ENCODE measurements around the gene KIF26A.
A peak's percentile ranks its signal among the peaks of the same experiment; 100 is the strongest.

KIF26A gene

DNA sequence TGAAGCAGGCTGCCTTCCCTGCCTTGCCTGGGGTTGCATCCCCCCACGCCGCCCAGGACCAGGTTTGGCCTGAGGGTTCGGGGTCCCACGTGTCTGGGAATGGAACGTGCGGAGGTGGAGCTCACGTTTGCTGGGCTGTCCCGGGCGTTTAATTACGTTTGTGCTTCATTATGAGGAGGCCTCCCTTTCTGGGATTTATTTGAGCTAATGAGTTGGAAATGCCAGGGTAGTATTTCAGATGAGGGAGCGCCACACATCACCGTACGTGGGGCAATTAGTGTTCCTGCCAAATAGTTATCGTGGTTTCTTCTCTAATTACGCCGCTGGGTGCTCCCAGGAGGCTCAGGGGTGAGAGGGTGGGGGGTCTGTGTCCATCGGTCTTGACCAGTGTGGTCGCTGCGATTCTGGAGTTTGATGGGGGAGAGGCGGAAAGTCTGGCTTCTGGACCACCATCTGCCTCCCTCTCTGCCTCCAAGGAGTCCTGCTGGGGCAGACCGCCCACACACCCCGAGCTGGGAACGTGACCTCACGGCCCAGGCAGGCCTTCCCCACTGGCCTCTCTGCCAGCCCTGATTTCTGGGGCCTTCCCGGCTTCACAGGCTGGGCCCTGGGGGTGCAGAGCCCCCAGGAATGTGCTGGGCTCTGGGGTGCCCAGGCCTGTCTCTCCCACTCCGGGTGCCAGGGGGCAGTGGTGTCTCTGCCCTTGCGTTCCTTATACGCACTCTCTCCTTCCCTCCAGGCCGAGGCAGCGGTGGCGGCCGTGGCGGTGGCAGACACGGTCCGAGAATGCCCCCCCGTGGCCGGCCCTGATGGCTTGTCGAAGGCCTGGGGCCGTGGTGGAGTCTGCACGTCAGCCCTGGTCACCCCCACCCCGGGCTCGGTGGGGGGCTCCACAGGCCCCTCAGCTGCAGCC, 18.9 kb downstream of the KIF26A start:
- no peak for DNase-seq (ENCODE audit: low spot score)

DNA sequence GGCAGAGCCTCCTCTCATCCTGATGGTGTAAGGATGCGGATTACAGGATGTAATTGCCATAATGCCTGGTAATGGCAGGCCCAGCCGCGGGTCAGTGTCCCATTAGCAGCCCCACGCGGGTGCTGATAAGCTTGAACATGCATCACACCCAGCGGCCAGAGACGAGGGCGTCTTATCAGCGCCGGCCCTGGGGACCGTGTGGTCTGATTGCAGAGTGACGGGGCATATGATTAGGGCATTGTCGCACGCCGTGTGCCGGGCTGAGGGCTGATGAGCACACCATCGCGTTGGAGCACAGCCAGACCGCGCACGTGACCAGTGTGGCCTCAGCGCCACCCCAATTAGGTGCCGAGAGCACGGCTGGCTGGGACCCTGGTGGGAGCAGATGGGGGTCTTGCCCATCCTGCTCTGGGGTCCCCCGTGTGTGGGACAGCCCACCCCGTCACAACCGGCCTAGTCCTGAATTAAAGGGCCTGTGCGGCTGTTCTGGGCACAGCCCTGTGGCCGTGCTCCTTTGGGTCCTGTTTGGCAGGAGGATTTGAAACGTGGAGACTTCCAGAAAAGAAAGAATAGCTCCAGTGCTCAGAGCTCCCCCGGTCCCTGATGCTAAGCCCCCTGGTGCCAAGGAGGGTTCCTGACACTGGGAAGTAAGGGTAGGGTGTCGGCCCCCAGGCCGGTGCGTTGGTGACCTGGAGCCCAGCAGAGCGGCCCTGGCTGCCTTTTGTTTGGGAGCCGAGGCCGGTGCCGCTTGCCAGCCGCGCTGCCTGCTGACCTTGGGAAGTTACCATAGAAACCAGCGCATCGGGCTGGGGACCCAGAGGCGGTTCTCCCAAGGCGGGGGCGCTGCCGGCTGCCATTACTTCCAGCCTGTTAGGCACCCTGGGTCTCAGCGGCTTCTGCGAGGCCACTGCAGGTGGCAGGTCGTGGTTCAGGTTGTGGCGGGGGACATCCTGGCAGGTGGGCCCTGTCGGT, 20.7 kb downstream of the KIF26A start:
- DNase-seq (ENCODE audit: low spot score) = no peak

DNA sequence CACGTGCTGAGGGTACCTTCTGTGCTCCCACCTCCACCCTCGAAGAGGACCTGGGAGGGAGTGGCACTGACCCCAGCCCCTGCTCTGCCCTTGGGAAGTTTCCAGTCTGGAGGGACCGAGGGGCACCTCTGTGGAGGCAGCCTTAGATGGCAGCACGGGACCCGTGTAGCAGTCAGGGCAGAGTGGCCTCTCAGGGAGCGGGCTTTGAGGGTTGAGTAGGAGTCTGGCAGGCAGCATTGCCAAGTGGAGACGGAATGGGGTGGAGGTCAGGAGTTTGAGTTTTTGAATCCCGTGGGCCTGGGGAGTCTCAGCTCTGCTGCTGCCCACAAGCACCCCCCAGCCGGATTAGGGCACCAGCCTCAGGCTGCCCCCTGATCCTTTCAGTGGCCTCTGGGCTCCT, 21.6 kb downstream of the KIF26A start:
- no peak for DNase-seq (ENCODE audit: low spot score)

DNA sequence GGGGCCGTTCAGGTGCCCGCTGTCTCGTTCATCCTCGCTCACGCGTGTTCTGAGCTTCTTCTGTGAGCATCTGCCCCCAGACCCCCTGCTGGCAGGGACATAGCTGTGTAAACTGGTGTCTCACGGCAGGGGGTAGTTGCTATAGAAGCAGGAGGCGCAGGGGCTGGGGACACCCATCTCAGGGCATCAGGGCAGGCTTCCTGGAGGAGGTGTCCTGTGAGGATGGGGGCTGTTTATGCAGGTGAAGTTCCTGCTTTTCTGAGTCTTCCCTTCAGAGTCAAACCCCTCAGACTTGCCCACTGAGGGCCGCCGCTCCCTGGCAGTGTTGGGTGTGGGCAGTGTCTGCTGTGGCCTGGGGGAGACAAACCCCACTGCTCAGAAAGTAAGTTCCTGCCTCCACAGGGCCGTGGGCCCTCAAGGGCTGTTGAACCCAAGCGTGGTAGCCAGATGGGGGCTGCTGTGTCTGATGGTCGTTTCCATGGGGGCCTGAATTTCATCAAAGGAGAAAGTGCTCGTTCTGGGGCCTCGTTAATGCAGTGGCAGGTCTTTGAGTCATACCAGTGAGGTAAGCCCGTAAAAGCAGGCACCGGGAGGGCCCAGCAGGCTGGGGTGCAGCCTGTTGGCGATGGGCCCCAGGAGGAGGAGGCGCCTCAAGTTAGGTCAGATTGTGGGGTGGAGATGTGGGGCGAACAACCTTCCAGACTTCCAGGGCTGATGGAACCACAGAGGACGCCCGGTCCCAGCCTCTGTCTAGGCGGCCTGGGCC, 23.4 kb downstream of the KIF26A start:
- peak; percentile 24 for DNase-seq (ENCODE audit: low spot score)

DNA sequence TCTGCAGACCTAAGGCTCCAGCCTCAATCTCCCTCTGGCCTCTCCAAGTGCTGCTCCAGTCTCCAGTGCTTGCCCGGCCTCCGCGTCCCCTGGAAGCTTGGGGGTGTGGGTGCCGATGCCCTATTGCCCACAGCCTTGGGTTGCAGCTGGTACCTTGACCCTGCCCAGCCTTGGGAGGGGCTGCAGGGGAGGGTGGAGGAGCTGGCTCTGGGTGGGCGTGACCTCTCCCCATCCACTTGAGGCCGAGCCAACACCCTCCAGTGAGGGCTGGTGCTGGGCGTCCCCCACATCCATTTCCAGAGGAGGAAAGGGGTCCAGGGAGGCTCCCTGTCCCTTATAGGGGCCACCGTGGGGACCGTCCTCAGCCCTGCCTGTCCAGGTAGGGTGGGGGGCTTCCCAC, 24.1 kb downstream of the KIF26A start:
- no peak for DNase-seq (ENCODE audit: low spot score)

DNA sequence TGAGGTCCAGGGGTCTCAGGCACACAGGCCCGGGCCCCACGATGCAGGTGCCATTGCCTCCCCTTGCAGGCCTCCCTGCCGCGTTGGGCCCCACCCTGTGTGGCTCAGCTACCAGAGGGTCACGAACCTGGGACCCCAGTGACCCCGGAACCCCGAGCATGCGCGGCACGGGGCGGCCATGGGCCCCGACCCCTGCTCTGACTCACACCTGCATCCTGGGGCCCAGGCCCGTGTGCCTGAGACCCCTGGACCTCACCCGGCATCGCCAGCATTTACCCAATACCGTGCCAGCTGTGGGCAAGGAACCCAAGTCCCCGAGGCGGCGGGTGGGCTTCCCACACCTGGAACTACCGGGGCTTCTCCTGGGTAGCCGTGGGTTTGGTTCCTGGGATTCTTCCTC, 25.2 kb downstream of the KIF26A start:
- no peak for DNase-seq (ENCODE audit: low spot score)

DNA sequence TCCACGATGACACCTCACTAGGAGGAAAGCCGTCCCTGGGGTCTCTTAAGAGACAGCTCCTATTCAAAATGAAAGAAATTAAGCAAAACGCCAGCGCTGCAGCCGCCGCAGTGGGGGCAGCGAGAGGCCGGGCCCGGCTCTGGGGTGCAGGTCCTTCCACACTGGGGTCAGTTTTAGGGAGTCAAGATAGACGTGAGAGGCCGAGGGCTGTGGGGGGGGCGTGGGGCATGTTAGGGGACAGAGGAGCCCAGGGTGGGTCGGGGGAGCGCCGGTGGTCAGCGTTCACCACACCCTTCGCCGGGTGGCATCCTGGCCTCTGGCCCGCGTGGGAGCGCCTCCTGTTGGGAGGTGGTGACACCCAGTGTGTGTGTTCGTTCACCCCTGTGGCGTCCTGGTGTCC, 25.7 kb downstream of the KIF26A start:
- no peak for DNase-seq (ENCODE audit: low spot score)

DNA sequence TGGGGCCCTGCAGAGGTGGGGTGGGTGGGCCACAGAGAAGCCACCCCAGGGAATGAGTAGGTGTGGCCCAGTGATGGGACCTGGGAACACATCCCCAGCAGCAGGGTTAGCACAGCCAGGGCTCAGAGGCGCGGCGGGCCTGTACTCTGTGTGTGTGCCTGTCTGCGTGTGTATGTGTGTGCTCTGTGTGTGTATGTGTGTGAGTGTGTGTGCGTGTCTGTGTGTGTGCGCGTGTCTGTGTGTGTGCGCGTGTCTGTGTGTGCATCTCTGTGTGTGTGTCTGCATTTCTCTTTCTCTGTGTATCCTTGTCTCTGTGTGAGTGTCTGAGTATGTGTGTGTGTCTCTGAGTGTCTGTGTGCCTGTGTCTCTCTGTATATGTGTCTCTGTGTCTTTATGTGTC, 26.1 kb downstream of the KIF26A start:
- DNase-seq (ENCODE audit: low spot score) = no peak

DNA sequence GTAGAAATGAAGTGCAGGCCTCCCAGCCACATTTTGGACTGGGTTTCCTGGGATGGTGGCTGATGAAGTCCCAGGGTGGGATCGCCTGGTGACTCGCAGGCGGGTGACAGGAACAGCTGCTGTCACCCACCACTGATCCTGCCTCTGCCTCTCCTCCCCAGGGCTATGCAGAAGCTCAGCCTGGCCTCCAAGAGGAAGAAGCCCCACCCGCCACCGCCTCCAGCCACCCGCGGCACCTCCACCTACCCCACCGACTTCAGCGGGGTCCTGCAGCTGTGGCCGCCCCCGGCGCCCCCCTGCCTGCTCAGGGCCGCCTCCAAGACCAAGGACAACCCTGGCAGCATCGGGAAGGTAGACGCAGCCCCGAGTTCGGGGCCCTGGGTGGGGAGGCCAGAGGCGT, 28.3 kb downstream of the KIF26A start:
- DNase-seq (ENCODE audit: low spot score) = no peak

DNA sequence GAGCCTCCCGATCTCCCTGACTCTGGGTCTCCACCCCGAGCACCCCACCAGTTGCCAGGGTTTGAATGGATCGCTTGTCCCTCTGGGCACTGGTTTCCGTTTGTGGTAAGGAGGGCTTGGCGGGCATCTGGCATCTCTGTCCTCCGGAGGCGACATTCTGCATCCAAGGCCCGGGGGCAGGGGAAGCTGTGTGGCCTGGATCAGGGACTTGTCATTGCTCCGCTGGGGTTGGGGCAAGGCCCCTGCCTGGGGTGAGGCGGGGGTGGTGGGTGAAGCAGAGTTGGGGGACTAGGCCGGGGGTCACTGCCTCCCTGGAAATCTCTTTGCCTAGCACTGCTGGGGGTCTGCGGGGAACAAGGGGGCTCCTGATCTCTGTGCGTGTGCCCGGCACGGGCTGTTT, 30.2 kb downstream of the KIF26A start:
- DNase-seq (ENCODE audit: low spot score) = no peak

DNA sequence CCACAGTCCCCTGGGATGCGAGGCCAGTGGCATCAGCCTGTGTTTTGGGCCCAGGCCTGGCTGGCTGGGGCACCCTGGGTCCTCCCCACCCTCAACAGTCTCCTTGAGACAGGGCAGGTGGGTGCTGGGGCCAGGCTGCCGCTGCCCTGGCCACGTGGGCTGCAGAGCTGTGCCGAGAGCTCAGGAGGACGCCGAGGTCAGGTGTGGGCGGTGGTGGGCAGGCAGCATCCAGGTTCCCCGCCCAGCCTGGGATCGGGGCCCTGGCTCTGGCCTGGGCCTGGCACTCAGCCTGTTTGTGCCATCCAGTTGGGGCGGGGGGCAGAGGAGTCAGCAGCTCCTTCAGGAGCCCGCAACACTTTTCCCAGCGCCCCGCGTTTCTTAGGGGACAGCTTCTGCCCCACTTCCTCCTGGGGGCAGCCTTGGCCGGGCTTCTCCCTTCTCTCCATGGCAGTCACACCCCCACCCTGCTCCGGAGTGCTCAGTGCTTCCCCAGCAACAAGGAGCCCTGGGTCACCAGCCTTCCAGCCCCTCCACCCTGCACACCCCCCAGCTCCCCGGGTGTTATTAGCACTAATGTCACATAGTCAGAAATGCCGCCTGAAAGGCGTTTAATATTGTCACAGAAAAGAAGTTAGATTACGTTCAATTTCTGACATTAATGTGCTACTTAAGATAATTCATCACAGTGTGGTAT, 30.8 kb downstream of the KIF26A start:
- no peak for DNase-seq (ENCODE audit: low spot score)

DNA sequence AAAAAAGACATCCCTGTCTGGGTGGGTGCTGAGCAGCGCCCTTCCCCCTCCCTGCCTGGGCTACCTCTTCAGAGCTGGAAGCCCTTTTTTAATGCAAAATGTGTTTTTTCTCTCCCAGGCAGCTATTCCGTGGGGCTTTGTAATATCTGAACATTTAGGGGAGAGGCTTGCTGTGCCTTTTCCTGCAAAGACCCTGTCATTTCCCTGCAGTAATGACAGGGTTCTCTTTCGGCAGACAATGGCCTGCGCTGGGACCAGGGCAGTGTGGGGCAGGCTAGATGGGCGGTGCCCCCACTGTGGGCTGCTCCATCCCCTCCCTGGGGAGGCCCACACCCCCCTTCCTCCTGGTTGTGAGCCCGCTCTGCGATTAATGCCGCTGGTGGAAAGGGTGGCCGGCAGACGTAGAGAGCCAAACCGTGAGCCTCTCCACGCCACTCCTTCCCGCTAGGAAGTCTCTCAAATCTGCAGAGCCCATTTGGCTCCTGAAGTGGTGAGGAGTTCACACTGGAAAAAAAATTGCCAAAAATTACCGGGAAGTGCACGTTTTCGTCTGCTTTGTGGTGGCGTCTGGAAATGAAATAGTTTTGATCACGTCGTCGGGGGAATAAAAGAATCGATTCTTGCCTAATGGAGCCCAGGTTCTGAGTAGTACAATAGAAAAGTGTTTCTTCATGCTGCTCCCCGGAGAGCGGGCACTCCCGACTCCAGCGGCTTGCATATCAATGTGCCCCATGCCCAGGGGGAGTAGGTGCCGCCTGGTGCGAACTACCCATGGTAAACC, 31.5 kb downstream of the KIF26A start:
- DNase-seq (ENCODE audit: low spot score) = no peak

DNA sequence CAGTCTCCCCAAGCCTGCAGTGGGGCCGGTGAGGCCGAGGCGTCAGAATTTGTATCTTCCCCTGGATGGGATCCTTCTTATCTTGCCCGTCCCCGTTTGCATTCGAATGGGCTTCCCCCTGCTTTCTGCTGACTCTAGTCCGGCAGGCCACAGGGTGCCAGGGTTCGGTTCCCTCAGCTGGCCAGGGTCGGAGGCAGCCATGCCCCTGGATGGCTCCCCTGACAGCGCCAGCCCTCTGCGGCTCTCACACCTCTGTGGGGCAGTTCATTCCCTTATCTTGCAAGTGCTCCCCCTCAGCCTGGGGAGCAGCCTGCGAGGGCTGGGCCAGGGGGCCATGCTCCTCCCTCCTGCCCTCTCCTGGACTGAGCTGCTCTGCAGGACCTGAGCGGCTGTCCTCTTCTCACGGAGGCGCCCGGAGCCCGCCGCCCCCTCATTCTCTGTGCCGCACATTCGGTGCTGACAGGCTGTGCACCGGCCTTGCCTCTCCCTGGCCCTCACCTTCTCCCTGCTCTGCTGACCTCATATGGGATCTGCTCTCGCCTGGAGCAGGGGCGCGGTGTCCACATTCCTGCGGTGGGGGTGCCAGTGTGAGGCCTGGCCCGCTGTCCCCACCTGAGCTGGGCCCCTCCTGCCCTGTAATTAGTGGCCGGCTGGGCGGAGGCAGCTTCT, 32.8 kb downstream of the KIF26A start:
- no peak for DNase-seq (ENCODE audit: low spot score)

DNA sequence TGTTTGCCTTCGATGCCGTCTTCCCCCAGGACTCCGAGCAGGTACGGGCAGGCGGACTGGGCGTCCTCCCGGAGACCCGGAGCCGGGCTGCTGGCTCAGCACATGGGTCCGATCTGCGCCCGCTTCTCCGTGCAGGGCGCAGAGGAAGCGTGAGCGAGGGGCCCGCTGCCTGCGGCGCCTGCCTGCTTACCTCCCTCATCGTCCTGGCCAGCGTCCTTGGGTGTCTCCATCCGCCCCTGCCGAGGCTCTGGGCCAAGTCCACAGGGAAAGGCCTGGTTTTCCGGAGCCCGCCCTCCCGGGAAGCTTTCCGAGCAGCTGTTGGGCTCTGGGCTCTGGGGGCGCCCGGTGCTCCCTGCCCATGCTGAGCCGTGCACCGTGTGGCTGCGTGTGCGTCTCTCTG, 33.5 kb downstream of the KIF26A start:
- no peak for DNase-seq (ENCODE audit: low spot score)

DNA sequence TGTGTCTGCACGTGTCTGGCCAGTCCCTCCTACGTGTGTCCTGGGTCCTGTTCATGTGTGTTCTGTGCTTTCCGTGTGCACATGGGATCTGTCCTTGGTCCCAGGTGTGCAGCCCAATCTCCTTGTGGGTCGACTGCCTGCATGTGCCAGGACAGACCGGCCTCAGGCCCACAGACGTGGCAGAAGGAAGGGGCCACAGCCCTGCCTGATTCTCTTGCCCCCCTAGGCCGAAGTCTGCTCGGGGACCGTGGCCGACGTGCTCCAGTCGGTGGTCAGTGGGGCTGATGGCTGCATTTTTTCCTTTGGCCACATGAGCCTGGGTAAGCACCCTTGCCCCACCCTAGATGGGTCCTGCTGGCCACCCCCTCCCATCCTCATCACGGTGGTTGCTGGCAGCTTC, 34.0 kb downstream of the KIF26A start:
- DNase-seq (ENCODE audit: low spot score) = no peak

DNA sequence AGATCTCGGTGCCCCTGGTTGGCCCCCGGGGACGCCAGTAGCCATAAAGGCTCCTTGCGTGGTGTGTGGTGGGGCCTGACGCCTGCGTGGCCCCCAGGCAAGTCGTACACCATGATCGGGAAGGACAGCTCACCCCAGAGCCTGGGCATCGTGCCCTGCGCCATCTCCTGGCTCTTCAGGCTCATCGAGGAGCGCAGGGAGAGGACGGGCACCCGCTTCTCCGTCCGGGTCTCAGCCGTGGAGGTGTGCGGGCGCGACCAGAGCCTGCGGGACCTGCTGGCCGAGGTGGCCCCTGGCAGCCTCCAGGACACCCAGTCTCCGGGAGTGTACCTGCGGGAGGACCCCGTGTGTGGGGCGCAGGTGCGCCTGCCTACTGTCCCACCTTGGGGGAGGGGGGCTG, 34.5 kb downstream of the KIF26A start:
- DNase-seq (ENCODE audit: low spot score) = no peak

DNA sequence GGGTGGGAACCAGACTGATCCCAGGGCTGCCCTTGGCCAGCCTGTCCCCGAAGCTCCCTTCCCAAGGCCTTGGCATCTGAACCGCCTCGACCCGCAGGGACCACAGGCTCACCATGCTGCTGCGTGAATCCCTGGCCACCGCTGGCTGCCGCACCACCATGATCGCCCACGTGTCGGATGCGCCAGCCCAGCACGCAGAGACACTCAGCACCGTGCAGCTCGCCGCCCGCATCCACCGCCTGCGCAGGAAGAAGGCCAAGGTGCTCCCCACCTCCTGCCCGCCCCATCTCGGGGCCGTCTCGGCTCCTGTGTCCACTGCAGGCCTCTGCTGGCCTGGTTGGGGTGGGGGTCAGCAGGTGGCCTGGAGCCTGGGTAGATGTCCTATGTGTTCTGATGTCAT, 35.7 kb downstream of the KIF26A start:
- no peak for DNase-seq (ENCODE audit: low spot score)

DNA sequence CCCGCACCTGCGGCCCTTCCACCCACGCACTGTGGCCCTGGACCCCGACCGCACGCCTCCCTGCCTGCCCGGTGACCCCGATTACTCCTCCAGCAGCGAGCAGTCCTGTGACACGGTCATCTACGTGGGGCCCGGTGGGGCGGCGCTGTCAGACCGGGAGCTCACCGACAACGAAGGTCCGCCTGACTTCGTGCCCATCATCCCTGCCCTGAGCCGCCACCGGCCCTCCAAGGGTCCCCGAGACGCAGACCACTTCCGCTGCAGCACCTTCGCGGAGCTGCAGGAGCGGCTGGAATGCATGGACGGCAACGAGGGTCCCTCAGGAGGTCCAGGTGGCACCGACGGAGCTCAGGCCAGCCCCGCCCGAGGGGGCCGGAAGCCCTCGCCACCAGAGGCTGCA, 36.7 kb downstream of the KIF26A start:
- no peak for DNase-seq (ENCODE audit: low spot score)

DNA sequence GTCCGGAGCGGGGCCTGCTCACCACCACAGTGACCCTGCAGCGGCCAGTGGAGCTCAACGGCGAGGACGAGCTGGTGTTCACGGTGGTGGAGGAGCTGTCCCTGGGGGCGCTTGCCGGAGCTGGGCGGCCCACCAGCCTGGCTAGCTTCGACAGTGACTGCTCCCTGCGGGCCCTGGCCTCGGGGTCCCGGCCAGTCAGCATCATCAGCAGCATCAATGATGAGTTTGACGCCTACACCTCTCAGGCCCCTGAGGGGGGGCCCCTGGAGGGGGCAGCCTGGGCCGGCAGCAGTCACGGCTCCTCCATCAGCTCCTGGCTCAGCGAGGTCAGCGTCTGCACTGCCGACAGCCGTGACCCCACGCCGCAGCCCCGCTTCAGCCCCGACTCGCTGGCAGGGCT, 37.4 kb downstream of the KIF26A start:
- DNase-seq (ENCODE audit: low spot score) = no peak

DNA sequence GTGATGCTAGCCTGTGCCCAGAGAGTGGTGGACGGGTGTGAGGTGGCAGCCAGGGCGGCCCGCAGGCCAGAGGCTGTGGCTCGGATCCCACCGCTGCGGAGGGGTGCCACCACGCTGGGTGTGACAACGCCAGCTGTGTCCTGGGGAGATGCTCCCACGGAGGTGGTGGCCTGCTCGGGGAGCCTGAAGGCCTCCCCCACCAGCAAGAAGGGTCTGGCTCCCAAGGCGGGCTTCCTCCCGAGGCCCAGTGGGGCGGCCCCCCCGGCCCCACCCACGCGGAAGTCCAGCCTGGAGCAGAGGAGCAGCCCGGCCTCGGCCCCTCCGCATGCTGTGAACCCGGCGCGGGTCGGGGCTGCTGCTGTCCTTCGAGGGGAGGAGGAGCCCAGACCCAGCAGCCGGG, 38.2 kb downstream of the KIF26A start:
- no peak for DNase-seq (ENCODE audit: low spot score)
